CD14-positive monocyte (primary cell): ENCODE data around the gene SLC39A3. TPM values are rescaled to one million over a fixed set of nuclear protein-coding genes. Genes with fewer than 3 reads are reported as not detected.

ENCODE experiments used
- DNase-seq, 3 donors: peaks; one replicate each; pipeline ENCODE4 v3.0.0-alpha.2; 2011 to 2022
- H2AFZ ChIP-seq: 2 replicates; pipeline ENCODE4 v1.6.0; 2012; ENCODE audit warnings: mild to moderate bottlenecking, low read depth, low read length, inconsistent platforms; ENCODE audit not compliant: insufficient read depth, poor library complexity, severe bottlenecking
- H3K27ac ChIP-seq, 2 donors: 1 replicate in 1 of 2; 2 replicates in 1 of 2; pipeline ENCODE4 v1.5.1; 2012 to 2013; ENCODE audit warnings: low read length in 2 of 2, control low read depth in 1 of 2, inconsistent platforms in 1 of 2, low read depth in 1 of 2, mild to moderate bottlenecking in 1 of 2
- H3K27me3 ChIP-seq, 2 donors: one replicate each; pipeline versions ENCODE4 v1.6.0 to v1.6.1; 2011 to 2013; ENCODE audit warnings: low read length in 2 of 2; ENCODE audit not compliant: control insufficient read depth in 2 of 2, insufficient read depth in 2 of 2
- H3K36me3 ChIP-seq, 2 donors: replicated peaks in 1 of 2; 1 replicate in 1 of 2; 2 replicates in 1 of 2; pipeline versions ENCODE4 v1.5.1 to v1.6.1; 2012 to 2013; ENCODE audit warnings: low read length in 2 of 2, control low read depth in 1 of 2, inconsistent platforms in 1 of 2, mild to moderate bottlenecking in 1 of 2; ENCODE audit not compliant: insufficient read depth in 2 of 2, control insufficient read depth in 1 of 2
- H3K4me1 ChIP-seq, 2 donors: 1 replicate in 1 of 2; 2 replicates in 1 of 2; pipeline versions ENCODE4 v1.5.1 to v1.6.1; 2012 to 2013; ENCODE audit warnings: low read length in 2 of 2, control low read depth in 1 of 2, inconsistent platforms in 1 of 2, mild to moderate bottlenecking in 1 of 2, moderate library complexity in 1 of 2; ENCODE audit not compliant: insufficient read depth in 2 of 2, control insufficient read depth in 1 of 2
- H3K4me2 ChIP-seq: replicated peaks from 2 replicates; pipeline ENCODE3; 2012; ENCODE audit warnings: low read length, moderate library complexity, mild to moderate bottlenecking; ENCODE audit not compliant: poor library complexity, severe bottlenecking; ENCODE audit errors: extremely low read depth
- H3K4me3 ChIP-seq, 3 experiments: fragments of 200-600 bp in 1 of 3; sonication (generic) in 1 of 3; replicated peaks in 1 of 3; 1 replicate in 2 of 3; 2 replicates in 1 of 3; pipeline ENCODE4 v1.5.1; 2011 to 2013; ENCODE audit warnings: low read length in 3 of 3, mild to moderate bottlenecking in 3 of 3, control low read depth in 2 of 3, low read depth in 2 of 3, inconsistent platforms in 1 of 3, moderate library complexity in 1 of 3
- H3K79me2 ChIP-seq: 2 replicates; pipeline ENCODE4 v1.6.0; 2012; ENCODE audit warnings: mild to moderate bottlenecking, control low read depth, inconsistent platforms, low read length, moderate library complexity; ENCODE audit not compliant: insufficient read depth
- H3K9ac ChIP-seq: 2 replicates; pipeline ENCODE4 v1.6.0; 2017; ENCODE audit warnings: low read length, mild to moderate bottlenecking; ENCODE audit not compliant: insufficient read depth, poor library complexity, severe bottlenecking
- H3K9me3 ChIP-seq, 2 donors: replicated peaks in 1 of 2; 1 replicate in 1 of 2; 2 replicates in 1 of 2; pipeline versions ENCODE4 v1.5.1 to v1.6.1; 2012 to 2013; ENCODE audit warnings: low read length in 2 of 2, control low read depth in 1 of 2; ENCODE audit not compliant: control insufficient read depth in 1 of 2, insufficient read depth in 1 of 2
- H4K20me1 ChIP-seq: 2 replicates; pipeline ENCODE4 v1.6.0; 2012; ENCODE audit warnings: mild to moderate bottlenecking, low read length, control low read depth, moderate library complexity; ENCODE audit not compliant: insufficient read depth
- H3K27ac Mint-ChIP-seq, 7 donors: one replicate each; pipeline ENCODE4 v1.8.0; 2020; ENCODE audit warnings: mild to moderate bottlenecking in 7 of 7, mixed read lengths in 7 of 7, moderate library complexity in 6 of 7, inconsistent platforms in 2 of 7
- H3K27me3 Mint-ChIP-seq, 3 donors: one replicate each; pipeline ENCODE4 v1.8.0; 2021 to 2022; ENCODE audit warnings: low read depth in 3 of 3, mild to moderate bottlenecking in 3 of 3, mixed read lengths in 3 of 3, moderate library complexity in 3 of 3, inconsistent platforms in 1 of 3
- H3K36me3 Mint-ChIP-seq, 2 donors: one replicate each; pipeline ENCODE4 v1.8.0; 2020; ENCODE audit warnings: mixed read lengths in 2 of 2, inconsistent platforms in 1 of 2, mild to moderate bottlenecking in 1 of 2
- H3K4me1 Mint-ChIP-seq: one replicate; pipeline ENCODE4 v1.8.0; 2020; ENCODE audit warnings: mild to moderate bottlenecking, mixed read lengths
- H3K4me3 Mint-ChIP-seq, 2 donors: one replicate each; pipeline ENCODE4 v1.8.0; 2020; ENCODE audit warnings: mild to moderate bottlenecking in 2 of 2, mixed read lengths in 2 of 2, moderate library complexity in 1 of 2
- H3K9me3 Mint-ChIP-seq, 7 donors: one replicate each; pipeline ENCODE4 v1.8.0; 2020 to 2022; ENCODE audit warnings: mixed read lengths in 7 of 7, mild to moderate bottlenecking in 6 of 7, moderate library complexity in 6 of 7, inconsistent platforms in 2 of 7
- WGBS: methylation state at CpG from one replicate; pipeline ENCODE4 v1.1.5; 2013; ENCODE audit warnings: missing lambda C conversion rate; ENCODE audit not compliant: insufficient coverage; 5-methylcytosine and 5-hydroxymethylcytosine counted together
- intact Hi-C, 2 donors: fragments of 100-400 bp; cut with micrococcal nuclease; formaldehyde crosslinking; loops; one replicate each; pipeline versions ENCODE4 v1.15.0 to v1.15.1; 2023
- polyA plus RNA-seq, 3 donors: library from polyadenylated mRNA; depleted of rRNA in 1 of 3; unstranded in 2 of 3; stranded (reverse) in 1 of 3; fragments of 300-500 nt in 2 of 3; fragments of >200 nt in 1 of 3; fragmentation: Illumina TruSeq in 2 of 3; gene quantifications; 1 replicate in 2 of 3; 2 replicates in 1 of 3; pipeline ENCODE4 v1.2.3, GENCODE V29; 2012 to 2021
- TF ChIP-seq, protein P1 (sequence below): fragments of 200-600 bp; IDR thresholded peaks from one replicate; pipeline ENCODE4 v1.8.0; 2022; ENCODE audit warnings: antibody characterized with exemption, mild to moderate bottlenecking

Gene SLC39A3
- polyA plus RNA-seq, 3 donors: 14.2 to 39.5 (median 37.0) TPM

DNA sequence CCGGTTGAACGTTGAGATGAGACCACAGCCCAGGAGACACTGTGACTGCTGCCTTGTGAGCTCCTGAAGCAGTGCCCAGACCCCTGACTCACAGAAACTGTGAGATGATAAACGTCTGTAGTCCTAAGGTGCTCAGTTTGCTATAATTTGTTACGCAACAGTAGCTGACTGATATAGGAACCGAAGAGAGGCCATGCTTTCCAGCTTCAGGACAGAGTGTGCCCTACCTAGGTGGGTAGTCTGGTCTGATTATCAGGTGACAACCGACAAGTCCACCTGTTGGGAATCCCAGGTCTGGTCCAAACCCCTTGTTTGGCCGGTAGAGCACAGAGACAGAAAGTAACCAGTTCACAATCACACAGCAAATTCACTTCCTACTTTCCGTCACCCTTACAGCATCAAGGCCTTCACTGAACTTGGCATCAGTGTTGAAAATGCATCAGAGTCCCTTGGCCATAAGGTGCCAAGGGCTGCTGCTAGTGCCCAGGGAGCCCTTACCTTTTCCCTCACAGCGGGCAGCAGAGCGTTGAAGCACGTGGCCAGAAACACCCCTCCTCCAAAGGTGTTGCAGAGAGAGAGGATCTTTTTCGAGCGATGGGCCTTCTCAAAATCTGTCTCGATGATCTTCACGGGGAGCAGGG is 3.1 kb downstream of the SLC39A3 start:
- Histone ChIP-seq H3K4me1 (peaks cover 15 to 26% of the 10 kb centered on the region in 2 donors), H3K4me3 (peak overlapping the region in 1 of 3 experiments; percentile 30), H2AFZ (no peak overlapping the region), H3K79me2 (peaks cover 28% of the 10 kb centered on the region), H4K20me1 (no peaks in the 10 kb centered on the region), H3K27me3 (no peaks in the 10 kb centered on the region), H3K9me3 (no peaks in the 10 kb centered on the region), H3K27ac (peak overlapping the region in 1 of 2 donors; percentile 6), H3K9ac (no peak overlapping the region), H3K36me3 (peaks cover 26 to 53% of the 10 kb centered on the region in 2 donors), H3K4me2 (peak overlapping the region; percentile 57)
- H3K36me3 Mint-ChIP-seq: peaks cover 35 to 52% of the 10 kb centered on the region in 2 donors
- peaks cover 3 to 7% (median 4%) of the 10 kb centered on the region in 3 donors for H3K27me3 Mint-ChIP-seq
- WGBS: 83% methylated on average over 10 of the region's 15 CpGs
- TF ChIP-seq, protein P1, sequence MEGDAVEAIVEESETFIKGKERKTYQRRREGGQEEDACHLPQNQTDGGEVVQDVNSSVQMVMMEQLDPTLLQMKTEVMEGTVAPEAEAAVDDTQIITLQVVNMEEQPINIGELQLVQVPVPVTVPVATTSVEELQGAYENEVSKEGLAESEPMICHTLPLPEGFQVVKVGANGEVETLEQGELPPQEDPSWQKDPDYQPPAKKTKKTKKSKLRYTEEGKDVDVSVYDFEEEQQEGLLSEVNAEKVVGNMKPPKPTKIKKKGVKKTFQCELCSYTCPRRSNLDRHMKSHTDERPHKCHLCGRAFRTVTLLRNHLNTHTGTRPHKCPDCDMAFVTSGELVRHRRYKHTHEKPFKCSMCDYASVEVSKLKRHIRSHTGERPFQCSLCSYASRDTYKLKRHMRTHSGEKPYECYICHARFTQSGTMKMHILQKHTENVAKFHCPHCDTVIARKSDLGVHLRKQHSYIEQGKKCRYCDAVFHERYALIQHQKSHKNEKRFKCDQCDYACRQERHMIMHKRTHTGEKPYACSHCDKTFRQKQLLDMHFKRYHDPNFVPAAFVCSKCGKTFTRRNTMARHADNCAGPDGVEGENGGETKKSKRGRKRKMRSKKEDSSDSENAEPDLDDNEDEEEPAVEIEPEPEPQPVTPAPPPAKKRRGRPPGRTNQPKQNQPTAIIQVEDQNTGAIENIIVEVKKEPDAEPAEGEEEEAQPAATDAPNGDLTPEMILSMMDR: no peak
- peak overlapping the region in 1 of 2 donors; percentile 67 for H3K4me3 Mint-ChIP-seq
- peak overlapping the region in 5 of 7 donors; percentile 0 to 61 (median 60) for H3K27ac Mint-ChIP-seq
- H3K4me1 Mint-ChIP-seq: peaks cover 27% of the 10 kb centered on the region
- intact Hi-C loops: no loop called here
- no peak for DNase-seq
- peaks cover 0 to 3% (median 1%) of the 10 kb centered on the region in 7 donors for H3K9me3 Mint-ChIP-seq

DNA sequence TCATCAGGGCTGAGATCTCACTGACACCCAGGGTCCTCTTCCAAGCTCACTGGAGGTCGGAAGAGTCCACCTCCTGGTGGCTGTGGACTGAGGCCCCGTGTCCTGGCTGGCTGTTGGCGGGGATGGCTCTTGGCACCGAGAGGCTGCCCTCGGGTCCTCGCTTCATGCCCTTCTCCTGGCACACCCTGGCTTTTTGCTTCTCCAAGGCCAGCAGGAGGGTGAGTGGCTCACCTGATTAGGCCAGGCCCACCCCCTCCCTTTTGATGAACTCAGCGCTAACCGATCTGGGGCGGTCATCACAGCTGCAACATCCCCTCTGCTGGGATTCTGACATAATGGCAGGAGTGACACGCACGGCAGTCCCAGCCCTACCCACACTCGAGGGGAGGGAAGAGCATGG is 4.4 kb downstream of the SLC39A3 start:
- Histone ChIP-seq H3K9ac (no peak overlapping the region), H3K27ac (peak overlapping the region in 1 of 2 donors; percentile 6), H3K9me3 (no peaks in the 10 kb centered on the region), H3K36me3 (peaks cover 26 to 53% of the 10 kb centered on the region in 2 donors), H3K4me2 (no peak overlapping the region), H2AFZ (no peak overlapping the region), H4K20me1 (no peaks in the 10 kb centered on the region), H3K4me3 (no peak overlapping the region), H3K4me1 (peaks cover 14 to 26% of the 10 kb centered on the region in 2 donors), H3K27me3 (no peaks in the 10 kb centered on the region), H3K79me2 (peaks cover 28% of the 10 kb centered on the region)
- Mint-ChIP-seq H3K27ac (no peak overlapping the region), H3K9me3 (peaks cover 0 to 3% (median 0%) of the 10 kb centered on the region in 7 donors), H3K4me3 (no peak overlapping the region), H3K4me1 (peaks cover 27% of the 10 kb centered on the region), H3K36me3 (peaks cover 35 to 52% of the 10 kb centered on the region in 2 donors), H3K27me3 (peaks cover 0 to 2% (median under 1%) of the 10 kb centered on the region in 3 donors)
- TF ChIP-seq, protein P1: no peak
- DNase-seq: no peak
- 98% methylated on average over 6 of the region's 12 CpGs for WGBS
- intact Hi-C loops: no loop called here
